HG03439 (cell line): ENCODE data around the gene NMBR.
"Not testable (repeated sequence)": the region's sequence is repeated elsewhere in the genome, so short reads cannot be mapped to it uniquely, and the experiment has no call there.

Experiments used
- ATAC-seq: cut with Tn5 transposase; IDR thresholded peaks from one replicate; pipeline ENCODE4 v1.9.1; 2021; ENCODE audit warnings: mild to moderate bottlenecking, moderate library complexity; ENCODE audit not compliant: unreplicated experiment

The NMBR gene

DNA sequence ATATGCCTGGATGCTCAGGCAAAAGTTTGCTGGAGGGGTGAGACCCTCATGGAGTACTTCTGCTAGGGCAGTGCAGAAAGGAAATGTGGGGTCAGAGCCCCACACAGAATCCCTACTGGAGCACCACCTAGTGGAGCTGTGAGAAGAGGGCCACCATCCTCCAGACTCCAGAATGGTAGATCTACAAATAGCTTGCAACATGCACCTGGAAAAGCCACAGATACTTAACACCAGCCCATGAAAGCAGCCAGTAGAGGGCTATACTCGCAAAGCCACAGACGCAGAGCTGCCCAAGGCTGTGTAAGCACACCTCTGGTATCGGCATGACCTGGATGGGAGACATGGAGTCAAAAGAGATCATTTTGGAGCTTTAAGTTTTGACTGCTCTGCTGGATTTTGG, 74.9 kb downstream of the NMBR start:
- no peak for ATAC-seq

DNA sequence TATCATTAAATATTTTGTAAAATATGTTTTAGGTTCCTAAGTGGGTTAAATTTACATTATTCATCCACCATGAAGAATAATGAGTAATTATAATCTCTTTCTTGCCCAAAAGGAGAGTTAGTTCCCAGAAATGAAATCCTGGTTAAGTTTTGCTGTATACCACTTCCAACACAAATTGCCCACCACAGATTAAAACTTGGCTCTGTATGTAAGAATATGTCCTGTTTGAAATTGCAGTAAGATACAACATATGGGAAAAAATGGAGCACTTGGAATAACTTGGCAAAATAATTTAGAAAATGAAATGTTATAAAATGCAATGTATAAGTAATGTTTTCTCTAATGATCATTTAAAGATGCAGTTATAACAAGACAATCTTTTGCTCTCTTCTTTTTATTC, 78.5 kb downstream of the NMBR start:
- ATAC-seq = no peak

DNA sequence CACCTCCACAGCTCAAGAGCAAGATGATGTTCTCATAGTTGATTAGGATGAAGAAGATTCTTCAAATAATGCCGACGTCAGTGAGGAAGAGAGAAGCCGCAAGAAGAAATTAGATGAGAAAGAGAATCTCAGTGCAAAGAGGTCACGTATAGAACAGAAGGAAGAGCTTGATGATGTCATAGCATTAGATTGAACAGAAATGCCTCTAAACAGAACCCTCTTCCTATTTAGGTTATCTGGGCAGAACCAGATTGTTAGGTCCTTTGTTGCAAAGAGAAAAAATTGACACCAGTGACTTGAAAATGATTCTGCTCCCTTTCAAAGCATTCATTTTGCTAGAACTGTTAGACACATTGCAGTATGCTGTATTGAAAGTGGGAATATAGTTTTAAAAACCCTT, 84.1 kb downstream of the NMBR start:
- ATAC-seq = not testable (repeated sequence)

DNA sequence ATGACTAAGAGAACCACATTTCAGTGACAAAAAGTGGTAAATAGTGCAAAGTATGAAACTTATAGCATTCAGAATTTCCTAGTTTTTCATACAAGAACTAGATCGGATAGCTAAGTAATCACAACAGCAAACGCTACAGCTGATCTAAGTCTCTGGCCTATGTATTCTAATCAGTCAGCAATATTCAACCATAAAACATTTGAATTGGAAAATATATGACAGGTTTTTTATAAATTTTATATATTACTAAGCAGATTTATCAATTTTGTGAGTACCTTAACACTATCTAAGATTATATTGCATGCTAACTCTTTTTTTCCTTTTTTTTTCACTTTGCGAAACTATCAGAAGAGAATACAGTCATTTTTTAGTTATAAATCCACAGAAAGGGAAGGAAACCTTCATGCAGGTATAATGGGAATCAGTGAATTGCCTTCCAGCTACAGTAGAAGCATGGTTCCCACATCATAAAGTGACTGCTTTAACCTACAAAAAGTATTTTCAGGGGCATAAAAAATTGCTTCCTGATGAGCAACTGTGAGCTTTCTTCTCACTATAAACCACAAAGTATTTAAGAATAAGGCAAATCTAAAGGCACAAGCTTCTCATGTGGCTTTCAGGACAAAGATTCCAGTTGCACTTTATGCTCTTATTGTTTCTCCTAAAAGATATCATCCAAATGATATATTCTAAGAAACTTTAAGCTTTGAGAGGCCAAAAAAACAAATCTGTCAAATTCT, 88.2 kb downstream of the NMBR start:
- ATAC-seq = no peak

DNA sequence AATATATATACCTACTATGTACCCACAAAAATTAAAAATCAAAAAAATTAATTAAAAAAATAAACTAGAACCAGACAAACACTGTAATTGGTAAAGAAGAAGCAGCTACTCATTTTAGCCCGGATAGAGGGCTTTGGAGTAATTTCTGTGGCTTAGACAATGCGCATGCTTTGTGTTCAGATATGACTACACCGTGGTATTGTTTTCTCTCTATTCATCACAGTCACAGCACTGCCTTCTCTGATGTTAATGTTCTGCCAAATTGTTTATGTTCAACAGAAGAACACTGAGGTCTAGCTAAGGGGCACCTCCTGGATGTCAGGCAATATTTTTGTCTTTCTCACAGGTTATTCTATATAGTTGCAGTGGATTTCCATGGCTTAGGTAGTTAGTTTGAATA, 91.7 kb downstream of the NMBR start:
- ATAC-seq = no peak

DNA sequence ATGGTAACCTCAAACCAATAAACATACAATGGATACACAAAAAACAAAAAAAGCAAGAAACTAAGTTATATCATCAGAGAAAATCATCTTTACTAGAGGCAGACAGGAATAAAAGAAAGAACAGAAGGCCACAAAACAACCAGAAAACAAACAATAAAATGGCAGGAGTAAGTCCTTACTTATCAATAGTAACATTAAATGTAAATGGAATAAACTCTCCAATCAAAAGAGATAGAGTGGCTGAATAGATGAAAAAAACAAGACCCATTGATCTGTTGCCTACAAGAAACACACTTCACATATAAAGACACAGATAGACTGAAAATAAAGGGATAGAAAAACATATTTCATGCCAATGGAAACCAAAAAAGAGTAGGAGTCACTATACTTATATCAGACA, 95.5 kb downstream of the NMBR start:
- no peak for ATAC-seq

DNA sequence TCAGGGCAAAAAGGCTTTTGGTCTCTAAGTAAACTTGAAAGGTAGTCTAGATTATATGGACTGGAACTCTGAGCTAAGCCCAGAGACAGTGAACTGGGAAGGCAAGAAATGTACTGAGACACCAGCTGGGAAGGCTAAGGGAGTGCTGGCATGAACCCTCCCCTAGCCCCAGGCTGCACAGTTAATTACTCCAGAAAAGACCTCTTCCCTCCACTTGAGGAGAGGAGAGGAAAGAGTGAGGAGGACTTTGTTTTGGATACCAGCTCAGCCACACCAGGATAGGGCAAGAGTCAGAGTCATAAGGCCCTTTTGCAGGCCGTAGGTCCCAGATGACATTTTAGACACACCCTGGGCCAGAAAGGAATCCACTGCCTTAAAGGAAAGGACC, 98.3 kb downstream of the NMBR start:
- ATAC-seq = no peak

DNA sequence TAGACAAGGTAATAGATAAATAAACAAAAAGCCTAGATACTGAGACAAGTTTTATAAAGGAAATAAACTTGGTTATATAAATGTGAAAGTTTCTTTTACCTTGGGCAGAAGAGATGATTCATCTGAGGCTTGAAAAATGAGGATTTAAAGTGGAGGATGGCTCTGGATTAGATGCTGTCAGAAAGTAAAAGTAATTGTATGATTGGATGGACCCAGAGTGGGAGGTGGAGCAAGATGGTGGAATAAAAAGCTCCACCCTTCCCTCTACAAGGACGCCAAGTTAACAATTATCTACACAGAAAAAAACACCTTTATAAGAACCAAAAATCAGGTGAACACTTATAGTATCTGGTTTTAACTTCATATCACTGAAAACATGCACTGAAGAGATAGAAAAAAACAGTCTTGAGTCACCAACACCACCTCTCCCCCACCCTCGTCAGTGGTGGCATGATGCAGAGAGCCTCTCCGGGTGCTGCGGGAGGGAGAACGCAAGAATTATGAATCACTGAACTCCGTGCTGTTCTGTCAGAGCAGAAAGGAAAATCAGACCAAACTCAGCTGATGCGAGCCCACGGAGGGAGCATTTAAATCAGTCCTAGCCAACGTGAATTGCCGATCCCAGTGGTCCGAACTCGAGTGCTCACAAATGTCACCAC, 98.9 kb downstream of the NMBR start:
- ATAC-seq = no peak

DNA sequence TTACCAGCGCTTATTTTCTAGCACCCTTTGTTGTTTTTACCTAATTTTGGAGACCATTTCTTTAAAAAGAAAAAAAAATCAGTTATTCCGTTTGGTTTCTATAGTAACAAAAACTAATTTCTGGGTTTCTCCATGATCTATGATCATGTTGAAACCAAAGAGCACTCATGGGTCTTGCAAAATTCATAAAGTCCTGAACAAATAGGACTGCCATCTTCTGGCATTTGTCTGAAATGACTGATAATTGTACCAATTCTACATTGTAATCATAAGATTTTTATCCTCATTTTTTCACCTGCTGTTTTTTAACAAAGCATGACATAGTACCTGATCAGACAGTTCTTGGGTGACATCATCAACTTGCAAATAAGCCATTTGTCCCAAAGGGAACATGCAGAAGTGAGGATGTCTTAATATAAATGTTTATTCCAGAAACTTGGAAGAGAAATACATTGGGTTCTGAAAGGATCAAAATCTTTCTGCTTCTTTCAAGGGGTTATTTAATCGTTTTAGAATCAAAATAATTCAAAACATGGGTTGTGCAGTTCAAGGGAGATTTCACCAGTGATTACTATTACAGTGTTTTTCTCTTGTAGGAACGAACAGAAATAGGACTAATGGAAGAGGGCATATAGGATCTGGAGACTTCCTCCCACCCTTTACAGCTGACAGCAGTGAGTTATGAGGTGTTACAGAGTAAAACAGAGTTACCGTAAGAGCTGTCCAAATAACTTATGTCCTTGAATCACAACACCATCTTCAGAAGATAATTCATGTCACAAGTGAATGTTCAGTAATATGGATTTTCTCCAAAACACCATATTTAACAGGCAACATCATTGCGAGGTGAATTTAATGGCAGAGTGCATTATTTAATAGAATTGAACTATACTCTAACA, 101.3 kb downstream of the NMBR start:
- ATAC-seq = no peak

DNA sequence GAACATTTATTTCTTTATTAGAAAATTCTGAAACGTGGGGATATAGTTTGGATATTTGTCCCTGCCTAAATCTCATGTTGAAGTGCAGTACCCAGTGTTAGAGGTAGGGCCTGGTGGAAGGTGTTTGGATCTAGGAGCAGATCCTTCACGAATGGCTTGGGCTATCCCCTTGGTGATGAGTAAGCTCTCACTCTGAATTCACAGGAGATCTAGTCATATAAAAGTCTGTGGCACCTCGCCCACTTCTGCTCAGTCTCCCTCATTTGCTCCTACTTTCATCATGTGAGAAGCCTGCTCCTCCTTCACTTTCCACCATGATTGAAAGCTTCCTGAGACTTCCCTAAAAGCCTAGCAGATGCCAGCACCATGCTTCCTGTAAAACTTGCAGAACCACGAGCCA, 111.0 kb downstream of the NMBR start:
- no peak for ATAC-seq

DNA sequence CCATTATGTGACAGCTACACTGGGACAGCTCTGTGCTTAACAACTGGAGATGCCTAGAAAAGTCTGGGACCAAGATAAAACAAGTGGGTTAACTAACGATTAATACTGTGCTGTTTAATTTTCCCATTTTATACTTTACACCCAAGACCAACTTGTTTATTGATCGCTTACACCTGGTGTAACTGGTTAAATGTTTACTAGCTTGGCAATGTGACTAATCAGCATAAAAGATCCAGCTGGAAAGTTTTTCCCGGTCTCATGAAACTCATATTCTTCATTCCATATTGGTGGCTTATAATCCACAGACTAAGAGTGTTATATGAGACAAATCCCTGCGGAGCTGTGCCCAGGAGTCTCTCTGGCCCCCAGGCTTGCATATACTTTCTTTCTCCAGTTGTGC, 115.9 kb downstream of the NMBR start:
- ATAC-seq = no peak

DNA sequence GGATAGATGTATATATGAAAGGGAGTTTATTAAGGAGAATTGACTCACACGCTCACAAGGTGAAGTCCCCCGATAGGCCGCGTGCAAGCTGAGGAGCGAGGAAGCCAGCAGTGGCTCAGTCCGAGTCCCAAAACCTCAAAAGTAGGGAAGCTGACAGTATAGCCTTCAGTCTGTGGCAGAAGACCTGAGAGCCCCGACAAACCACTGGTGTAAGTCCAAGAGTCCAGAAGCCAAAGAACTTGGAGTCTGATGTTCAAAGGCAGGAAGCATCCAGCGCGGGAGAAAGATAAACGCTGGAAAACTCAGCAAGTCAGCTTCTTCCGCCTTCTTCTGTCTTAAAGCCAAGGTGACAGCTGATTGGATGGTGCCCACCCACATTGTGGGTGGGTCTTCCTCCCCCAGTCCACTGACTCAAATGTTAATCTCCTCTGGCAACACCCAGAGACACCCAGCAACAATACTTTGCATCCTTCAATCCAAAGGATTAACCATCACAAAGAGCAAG, 116.8 kb downstream of the NMBR start:
- ATAC-seq = no peak

DNA sequence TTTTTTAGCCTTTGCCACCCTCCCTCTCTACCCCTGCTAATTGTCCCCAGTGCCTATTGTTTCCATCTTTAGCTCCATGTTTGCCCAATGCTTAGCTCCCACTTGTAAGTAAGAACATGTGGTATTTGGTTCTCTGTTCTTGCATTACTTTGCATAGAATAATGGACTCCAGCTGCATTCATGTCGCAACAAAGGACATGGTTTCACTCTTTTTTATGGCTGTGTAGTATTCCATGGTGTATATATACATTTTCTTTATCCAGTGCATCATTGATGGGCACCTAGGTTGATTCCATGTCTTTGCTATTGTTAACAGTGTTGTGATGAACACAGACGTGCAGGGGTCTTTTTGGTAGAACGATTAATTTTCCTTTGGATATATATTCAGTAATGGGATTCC, 118.4 kb downstream of the NMBR start:
- no peak for ATAC-seq

DNA sequence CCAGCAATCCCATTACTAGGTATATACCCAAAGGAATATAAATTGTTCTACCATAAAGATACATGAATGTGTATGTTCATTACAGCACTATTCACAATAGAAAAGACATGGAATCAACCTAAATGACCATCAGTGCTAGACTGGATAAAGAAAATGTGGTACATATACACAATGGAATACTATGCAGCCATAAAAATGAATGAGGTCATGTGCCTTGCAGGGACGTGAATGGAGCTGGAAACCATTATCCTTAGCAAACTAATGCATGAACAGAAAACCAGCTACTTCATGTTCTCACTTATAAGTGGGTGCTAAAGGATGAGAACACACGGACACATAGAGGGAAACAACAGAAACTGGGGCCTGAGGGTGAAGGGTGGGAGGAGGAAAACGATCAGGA, 119.1 kb downstream of the NMBR start:
- ATAC-seq = not testable (repeated sequence)

DNA sequence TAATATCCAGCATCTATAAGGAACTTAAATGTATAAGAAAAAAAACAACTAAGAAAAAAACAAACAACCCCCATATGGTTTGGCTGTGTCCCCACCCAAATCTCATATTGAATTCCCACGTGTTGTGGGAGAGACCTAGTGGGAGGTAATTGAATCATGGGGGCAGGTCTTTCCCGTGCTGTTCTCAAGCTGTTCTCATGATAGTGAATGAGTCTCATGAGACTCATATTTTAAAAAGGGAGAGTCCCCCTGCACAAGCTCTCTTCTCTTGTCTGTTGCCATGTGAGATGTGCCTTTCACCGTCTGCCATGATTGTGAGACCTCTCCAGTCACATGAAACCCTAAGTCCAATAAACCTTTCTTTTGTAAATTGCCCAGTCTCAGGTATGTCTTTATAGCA, 119.8 kb downstream of the NMBR start:
- ATAC-seq = no peak

DNA sequence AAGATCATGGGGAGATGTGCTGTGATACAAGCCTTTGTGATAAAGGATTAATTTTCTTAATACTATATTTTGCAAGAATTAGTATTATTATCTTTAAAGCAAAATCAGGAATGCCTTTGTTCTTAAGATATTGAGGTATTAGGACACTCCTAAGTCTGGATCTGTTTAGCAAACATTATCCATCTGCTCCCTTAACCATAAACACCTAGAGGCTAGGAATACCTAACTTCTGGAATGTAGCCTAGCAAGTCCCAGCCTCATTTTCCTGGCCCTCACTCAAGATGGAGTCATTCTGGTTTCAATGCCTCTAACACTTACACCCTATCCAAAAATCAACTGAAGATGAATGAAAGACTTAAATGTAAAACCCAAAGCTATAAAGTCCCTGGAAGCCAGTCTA, 120.5 kb downstream of the NMBR start:
- ATAC-seq = no peak
